Astrocyte of the cerebellum (primary cell): Measurements from ENCODE around the gene RBMX.

Source experiments
- DNase-seq: peaks from one replicate; pipeline ENCODE4 v3.0.0-alpha.2; 2011; ENCODE audit warnings: low read depth
- H3K4me3 ChIP-seq: 2 replicates; pipeline ENCODE4 v1.5.1; 2011; ENCODE audit warnings: mild to moderate bottlenecking, low read depth, low read length, moderate library complexity
- in situ Hi-C: cut with HindIII; loops from 2 replicates; pipeline ENCODE4 v1.10.0; 2017; ENCODE audit warnings: low sequenced_read_pairs
- TF ChIP-seq, protein P1 (sequence below): IDR thresholded peaks from 2 replicates; pipeline ENCODE4 v1.5.1; 2012; ENCODE audit warnings: low read length, low read depth, moderate library complexity, mild to moderate bottlenecking; ENCODE audit errors: missing control alignments

Gene RBMX

DNA sequence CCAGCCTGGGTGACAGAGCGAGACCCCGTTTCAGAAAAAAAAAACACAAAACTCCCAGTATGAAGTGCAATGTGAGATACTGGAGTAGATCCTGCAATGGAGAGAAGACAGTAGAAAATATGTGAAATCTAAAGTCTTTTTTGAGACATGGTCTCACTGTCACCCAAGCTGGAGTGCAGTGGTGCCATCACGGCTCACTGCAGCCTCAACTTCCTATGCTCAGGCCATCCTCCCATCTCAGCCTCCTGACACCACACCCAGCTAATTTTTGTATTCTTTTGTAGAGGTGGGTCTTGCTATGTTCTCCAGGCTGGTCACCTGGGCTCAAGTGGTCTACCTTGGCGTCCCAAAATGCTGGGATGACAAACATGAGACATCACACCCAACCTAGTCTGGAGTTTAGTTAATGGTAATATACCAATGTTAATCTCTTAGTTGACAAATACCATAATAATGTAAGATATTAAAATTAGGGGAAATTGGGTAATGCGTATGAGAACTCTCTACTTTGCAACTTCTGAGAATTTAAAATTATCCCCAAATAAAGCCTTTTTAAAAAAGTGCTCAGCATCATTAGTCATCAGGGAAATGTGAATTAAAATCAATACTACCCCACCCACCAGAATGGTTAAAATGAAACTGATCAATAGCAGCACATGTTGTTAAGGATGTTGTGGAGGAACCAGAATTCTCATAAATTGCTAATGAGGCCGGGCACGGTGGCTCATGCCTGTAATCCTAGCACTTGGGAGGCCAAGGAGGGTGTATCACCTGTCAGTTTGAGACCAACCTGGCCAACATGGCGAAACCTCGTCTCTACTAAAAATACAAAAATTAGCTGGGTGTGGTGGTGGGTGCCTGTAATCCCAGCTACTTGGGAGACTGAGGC lies 15.0 kb downstream of the RBMX start:
- in situ Hi-C loops, result no loop called here
- DNase-seq, result no peak
- TF ChIP-seq, protein P1, sequence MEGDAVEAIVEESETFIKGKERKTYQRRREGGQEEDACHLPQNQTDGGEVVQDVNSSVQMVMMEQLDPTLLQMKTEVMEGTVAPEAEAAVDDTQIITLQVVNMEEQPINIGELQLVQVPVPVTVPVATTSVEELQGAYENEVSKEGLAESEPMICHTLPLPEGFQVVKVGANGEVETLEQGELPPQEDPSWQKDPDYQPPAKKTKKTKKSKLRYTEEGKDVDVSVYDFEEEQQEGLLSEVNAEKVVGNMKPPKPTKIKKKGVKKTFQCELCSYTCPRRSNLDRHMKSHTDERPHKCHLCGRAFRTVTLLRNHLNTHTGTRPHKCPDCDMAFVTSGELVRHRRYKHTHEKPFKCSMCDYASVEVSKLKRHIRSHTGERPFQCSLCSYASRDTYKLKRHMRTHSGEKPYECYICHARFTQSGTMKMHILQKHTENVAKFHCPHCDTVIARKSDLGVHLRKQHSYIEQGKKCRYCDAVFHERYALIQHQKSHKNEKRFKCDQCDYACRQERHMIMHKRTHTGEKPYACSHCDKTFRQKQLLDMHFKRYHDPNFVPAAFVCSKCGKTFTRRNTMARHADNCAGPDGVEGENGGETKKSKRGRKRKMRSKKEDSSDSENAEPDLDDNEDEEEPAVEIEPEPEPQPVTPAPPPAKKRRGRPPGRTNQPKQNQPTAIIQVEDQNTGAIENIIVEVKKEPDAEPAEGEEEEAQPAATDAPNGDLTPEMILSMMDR, result no peak
- no peak overlapping the region for H3K4me3 ChIP-seq

DNA sequence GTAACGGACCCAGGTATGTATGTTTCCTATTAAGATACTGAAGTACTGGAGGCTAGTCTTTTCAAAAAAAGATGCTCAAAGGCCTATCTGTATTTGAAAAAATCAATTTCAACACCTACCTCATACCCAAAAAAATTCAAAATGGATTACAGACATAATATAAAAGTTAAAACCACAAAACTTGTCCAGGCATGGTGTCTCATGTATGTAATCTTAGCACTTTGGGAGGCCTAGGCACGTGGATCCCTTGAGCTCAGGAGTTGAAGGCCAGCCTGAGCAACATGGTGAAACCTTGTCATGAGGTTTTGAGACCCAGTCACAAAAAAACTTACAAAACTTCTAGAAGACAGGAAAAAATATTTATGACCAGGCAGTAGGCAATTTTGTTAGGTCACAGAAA lies 16.7 kb downstream of the RBMX start:
- no peak overlapping the region for H3K4me3 ChIP-seq
- in situ Hi-C loops, result no loop called here
- TF ChIP-seq, protein P1, result no peak
- DNase-seq, result no peak

DNA sequence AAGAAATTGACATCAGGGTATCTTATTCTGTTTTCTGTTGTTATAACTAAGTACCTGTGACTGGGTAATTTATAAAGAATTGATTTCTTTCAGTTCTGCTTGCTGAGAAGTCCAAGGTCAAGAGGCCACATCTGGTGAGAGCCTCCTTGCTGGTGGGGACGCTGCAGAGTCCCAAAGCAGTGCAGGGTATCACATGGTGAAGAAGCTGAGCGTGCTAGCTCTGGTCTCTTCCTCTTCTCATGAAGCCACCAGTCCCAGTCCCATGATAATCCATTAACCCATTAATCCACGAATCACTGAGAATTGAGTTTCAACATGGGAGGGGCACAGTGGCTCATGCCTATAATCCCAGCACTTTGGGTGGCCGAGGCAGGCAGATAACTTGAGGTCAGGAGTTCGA lies 18.0 kb downstream of the RBMX start:
- in situ Hi-C loops, result no loop called here
- DNase-seq, result no peak
- no peak overlapping the region for H3K4me3 ChIP-seq
- TF ChIP-seq, protein P1, result no peak

DNA sequence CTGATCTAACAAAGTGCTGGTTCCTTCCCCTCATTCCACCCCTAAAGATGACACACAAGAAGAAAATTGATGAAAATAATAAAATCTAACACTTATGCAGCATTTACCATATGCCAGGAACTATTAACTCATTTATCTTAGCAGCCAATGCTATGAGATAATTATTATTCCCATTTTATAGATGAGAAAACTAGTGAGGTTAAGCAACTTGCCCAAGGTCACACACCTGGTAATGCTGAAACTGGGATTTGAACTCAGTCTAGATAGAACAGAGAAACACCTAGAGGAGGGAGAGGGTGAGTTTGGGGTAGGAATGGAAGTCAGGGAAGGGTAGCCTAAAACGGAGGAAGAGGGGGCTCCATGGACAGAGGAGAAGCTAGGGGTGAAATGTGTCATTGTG lies 18.6 kb downstream of the RBMX start:
- H3K4me3 ChIP-seq, result no peak overlapping the region
- in situ Hi-C loops, result no loop called here
- DNase-seq, result no peak
- TF ChIP-seq, protein P1, result no peak

DNA sequence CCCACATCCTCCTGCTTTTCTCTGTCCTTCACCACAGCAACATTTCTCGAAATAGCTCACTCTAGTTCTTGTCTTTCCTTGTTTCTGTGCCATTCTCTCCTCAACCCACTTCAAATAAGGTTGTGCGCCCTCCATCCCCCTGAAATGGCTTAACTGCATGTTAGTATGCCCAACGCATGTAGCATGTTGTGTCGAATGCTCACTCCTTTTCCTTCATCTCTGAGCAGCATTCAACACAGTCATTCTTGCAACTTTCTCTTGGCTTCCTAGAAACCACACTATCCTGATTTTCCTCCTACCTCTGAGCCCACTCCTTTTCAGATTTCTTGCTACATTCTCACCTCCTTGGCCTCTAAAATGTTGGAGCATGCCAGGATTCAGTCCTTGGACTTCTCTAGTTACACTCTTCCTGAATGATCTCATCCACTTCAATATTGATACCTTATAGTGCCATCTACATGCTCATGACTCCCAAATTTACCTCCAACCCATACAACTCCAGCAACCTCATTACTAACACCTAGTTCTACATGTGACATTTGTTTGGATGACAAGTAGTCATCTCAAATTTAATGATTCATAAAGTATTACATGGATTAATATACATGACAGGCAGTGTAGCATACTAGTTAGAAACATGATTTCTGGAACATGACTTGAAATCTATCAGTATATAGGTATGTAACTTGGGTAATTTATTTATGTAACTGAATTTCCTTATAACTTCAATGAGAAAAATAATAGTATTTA lies 22.3 kb downstream of the RBMX start:
- TF ChIP-seq, protein P1, result no peak
- in situ Hi-C loops, result no loop called here
- DNase-seq, result no peak
- H3K4me3 ChIP-seq, result no peak overlapping the region

DNA sequence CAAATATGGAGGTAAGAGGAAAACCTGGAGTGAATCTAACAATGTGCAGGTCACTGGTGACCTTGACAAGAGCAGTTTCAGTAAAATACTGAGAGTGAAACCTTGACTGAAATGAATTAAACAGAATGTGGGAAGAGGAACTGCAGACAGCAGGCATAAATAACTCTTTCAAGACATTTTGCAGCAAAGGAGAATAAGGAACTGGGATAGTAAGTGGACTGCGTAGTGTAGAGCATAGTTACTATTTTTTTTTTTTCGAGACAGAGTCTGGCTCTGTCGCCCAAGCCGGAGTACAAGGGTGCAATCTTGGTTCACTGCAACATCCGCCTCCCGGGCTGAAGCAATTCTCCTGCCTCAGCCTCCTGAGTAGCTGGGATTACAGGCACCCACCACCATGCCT lies 24.0 kb downstream of the RBMX start:
- TF ChIP-seq, protein P1, result no peak
- in situ Hi-C loops, result no loop called here
- H3K4me3 ChIP-seq, result no peak overlapping the region
- DNase-seq, result no peak
